Measurements from ENCODE around the gene FGD4. TPM values are rescaled to one million over a fixed set of nuclear protein-coding genes. Genes with fewer than 3 reads are reported as not detected.

FGD4 gene
- total and polyA plus RNA-seq, 9 of the 15 experiments (the other 6 are each of a cell fraction or from before 2014, with no cell fraction given), result 0.05 to 0.51 (median 0.27) TPM

GRCh38 chr12:32399370-32400113, at the start of gene FGD4 (continued):
- TF ChIP-seq JUNB (CRISPR knock-in tag; conservative IDR thresholded peaks at IDR 0.05) (no peak), RFX1 (IDR thresholded peaks at IDR 0.05) (no peak), ATF7 (IDR thresholded peaks at IDR 0.05) (peak; percentile 39; the same call in 1 of the 2 replicates), ZNF408 (CRISPR knock-in tag; IDR thresholded peaks at IDR 0.05; ENCODE audit: low read depth) (no peak), TCF7 (IDR thresholded peaks at IDR 0.05; ENCODE audit: borderline replicate concordance) (no peak), IRF1 (CRISPR knock-in tag; IDR thresholded peaks at IDR 0.05; ENCODE audit: borderline replicate concordance) (no peak), RBM34 (IDR thresholded peaks at IDR 0.05; ENCODE audit: borderline replicate concordance, insufficient read depth, low read length) (no peak), CTCF (IDR thresholded peaks at IDR 0.05 in 2 of 3, conservative IDR thresholded peaks at IDR 0.05 in 1 of 3; ENCODE audit: insufficient read depth in 2 of 3, low read depth in 1 of 3, low read length in 3 of 3) (peak; percentile 57 to 98 (median 74)), CSDE1 (IDR thresholded peaks at IDR 0.05) (no peak), ZFX (CRISPR knock-in tag; IDR thresholded peaks at IDR 0.05) (peak; percentile 44), E2F3 (CRISPR knock-in tag; IDR thresholded peaks at IDR 0.05) (no peak), RBFOX2 (IDR thresholded peaks at IDR 0.05; ENCODE audit: low read depth, low read length) (peak; percentile 55), SREBF1 (IDR thresholded peaks at IDR 0.05; ENCODE audit: borderline replicate concordance, low read depth, low read length) (no peak), ZNF24 (IDR thresholded peaks at IDR 0.05) (no peak; the same call in 1 of the 2 replicates), C11orf30 (IDR thresholded peaks at IDR 0.05; ENCODE audit: low read depth) (no peak), ZNF175 (CRISPR knock-in tag; IDR thresholded peaks at IDR 0.05; ENCODE audit: low read depth) (no peak), HES1 (IDR thresholded peaks at IDR 0.05; ENCODE audit: low read depth) (no peak), CREBBP (IDR thresholded peaks at IDR 0.05; ENCODE audit: low read depth, low read length) (no peak), KLF10 (CRISPR knock-in tag; IDR thresholded peaks at IDR 0.05) (no peak), MECOM (CRISPR knock-in tag; IDR thresholded peaks at IDR 0.05) (no peak), HEY1 (CRISPR knock-in tag; IDR thresholded peaks at IDR 0.05; ENCODE audit: borderline replicate concordance) (no peak), HNRNPK (IDR thresholded peaks at IDR 0.05; ENCODE audit: low read depth, low read length, poor library complexity, severe bottlenecking) (no peak)

Measured in K562 (cell line).